GM19467 (cell line): ENCODE data around the gene HGF.

ENCODE experiments used
- ATAC-seq: cut with Tn5 transposase; IDR thresholded peaks from one replicate; pipeline ENCODE4 v1.9.1; 2021; ENCODE audit warnings: mild to moderate bottlenecking, moderate library complexity; ENCODE audit not compliant: unreplicated experiment

HGF gene

DNA sequence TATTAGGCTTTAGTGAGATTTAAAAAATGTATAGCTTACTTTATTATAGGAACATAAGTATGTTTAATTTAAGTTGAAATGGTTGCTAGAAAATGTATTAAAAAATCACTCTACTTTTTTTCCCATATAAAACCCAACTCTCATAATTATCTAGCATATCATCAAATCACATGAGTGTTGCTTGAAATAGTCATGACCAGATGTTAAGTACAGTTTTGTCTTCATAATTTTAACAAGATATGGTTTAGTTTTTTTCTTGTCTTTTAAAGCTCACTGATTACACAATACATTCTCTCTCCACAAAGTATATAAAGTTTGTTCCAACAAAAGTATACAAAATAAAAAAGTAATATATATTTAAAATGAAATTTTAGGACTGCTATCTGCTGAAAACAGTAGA, 82.8 kb downstream of the HGF start:
- ATAC-seq = no peak

DNA sequence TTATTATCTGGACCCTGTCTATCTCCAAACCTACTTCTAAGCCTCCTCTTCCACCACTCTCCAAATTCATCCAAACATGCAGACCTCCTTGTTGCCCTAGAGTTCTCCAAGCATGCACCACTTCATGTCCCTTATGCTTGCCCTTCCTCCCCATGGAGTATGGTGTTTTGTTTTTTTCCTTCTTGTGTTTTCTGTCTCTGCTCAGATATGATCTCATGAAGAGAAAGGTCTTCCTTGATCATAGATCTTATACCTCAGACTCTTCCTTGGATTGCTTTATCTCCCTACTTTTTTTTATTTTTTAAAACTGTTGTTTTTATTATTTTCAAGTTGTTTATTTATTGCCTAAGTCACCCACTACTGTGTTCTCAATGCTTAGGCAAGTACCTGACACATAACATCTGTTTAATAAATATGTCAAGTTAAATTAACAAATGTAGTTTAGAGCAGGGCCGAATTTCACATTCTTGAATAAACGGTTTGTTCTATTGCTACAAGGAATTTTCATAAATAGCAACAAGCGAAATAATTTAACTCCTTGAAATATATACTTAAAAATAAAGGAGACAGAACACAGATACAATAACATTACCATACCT, 84.5 kb downstream of the HGF start:
- ATAC-seq = no peak

DNA sequence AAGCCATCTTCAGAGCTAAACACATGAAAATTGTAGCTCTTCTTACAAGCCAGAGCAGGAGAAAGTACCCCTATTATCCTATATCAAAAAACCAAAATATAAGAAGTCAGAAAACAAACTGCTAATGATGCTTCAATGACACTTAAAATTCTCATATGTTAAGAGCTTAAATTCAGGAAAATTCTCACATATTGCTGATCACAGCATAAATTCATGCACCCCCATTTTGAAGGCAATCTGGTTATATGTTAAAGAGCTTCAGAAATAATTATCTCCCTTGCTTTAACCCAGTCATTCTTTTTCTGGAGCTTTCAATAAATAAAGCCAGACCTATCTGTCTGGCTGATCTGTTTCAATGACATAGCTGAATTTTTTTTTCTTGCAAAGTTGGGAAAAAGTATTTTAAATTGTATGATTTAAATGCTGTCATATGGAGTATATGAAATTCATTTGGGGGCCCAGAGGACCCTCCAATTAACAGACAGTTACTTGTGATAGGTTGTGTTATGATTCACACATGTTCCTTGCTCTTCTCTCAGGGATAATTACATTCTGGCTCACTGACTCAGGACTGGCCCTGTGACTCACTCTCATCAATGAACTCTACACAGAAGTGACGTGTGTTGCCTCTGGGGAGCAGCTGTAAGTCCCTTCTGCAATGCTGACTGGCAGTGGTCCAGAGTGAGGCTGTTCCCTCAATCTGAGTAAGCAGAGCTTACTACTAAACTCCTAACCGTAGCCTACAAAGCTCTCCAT, 85.2 kb downstream of the HGF start:
- no peak for ATAC-seq

DNA sequence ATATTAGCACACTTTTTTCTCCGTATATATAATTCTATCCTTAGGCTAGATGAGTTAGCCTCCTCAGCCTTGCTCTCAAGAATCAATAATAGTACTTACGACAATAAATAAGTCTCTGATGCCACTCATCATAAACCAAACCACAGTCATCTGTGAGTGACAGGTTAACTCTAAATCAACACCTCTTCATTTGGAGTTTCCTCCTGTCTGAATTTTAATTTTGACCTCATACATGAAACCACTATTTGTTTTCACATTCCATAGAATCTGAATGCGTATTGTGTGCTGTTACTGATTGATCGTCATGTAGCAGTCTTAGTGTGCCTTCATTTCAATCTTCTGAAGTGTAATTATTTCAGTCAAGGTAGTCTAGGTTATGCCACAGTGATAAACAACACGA, 85.8 kb downstream of the HGF start:
- no peak for ATAC-seq

DNA sequence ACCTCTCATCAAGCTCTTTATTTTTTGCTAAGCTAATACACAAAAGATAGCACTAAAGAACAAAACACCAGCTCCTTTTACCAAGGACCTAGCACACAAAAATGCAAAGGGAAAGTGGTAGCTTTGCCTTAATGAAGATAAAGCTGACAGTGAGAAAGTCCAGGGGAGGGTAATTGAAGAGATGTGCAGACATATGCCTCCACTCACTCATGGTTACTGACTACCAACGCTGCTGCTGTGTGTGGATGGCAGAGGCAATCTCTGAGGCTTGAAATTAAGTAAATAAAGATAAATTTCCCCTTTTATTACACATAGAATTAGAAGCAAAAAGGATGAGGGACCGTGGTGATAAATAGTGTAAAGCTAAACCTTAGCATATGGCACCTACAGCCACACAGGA, 87.0 kb downstream of the HGF start:
- no peak for ATAC-seq

DNA sequence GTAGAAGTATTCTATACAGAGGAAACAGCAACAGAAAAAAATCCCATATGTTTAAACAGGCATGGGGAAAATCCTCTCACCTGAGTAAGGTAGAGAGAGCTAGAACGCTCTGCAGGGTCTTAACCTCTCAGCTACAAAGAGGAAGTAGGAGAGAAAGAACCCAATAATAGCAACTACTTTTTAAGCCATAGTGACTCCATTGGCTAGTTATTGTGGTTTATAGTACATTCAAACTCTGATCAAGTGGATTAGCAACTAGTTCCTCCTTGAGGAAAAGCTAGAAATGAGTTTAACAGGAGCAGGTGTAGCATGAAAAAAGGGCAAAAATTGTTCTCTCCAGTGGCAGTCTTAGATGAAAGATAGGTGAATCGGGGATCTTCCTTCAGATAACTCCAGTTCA, 89.7 kb downstream of the HGF start:
- no peak for ATAC-seq

DNA sequence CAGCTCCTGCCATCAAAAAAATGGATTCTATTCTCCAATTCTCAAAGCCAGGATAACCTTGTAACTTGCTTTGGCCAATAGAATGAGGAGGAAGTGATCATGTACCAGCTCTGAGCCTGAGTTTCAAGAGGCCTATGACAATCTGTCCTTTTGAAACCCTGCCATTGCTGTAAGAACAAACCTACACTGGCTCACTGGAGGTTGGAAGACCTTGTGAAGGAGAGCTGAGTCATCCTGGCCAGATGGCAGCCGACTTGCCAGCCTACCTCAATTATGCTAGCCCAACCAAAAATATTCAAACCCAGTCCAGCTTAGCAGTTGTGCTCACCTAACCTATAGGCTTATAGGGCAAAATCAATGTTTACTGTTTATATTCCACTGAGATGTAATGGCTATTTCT, 93.0 kb downstream of the HGF start:
- no peak for ATAC-seq

DNA sequence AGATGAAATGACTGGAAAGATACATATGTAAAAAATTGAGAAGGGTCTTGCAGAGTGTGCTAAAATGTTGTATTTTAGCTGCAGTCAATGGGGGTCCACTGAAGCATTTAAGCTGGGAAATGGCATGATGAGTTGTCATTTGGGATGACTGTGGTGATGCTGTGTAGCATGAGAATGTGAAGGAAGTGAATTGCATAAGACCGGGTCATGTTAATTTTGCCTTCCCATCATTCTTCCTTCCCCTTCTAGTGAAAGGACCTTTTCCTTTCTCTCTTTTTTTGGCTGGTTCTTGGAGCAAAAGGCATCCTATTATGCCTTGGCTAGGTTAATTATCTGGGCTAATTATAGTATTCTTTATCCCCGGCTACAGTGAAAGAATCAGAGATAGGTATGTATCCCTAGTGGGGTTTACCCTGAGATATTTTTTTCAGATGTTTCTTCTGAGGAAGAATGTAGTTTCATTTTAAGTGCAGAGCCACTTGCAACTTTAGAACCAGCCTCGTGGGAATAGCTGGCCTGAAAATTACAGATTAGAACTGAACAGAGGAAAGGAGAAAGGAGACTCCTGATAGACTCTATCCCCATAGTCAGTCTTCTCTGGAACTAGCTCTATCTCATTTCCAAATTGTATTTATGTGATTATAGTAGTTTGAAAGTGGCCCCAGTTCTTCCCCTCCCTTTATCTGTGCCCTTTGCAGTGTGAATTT, 93.6 kb downstream of the HGF start:
- ATAC-seq = no peak

DNA sequence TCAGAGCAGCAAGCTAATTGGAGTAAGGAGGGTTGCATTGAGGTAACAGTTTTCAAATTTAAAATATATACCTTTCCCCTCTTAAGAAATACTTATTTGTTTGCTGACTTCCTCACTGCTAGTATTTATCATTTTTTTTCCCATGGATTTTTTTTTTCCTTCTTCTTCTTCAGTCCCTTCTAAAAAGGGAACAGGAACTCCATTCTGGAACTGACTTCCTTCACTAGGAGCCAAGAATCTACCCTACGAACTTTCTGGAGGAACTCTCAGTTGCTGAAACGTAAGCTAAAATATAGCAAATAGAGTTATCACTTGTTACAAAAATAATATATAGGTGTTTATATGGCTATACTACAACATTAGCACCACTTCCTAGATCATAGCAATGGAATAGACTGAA, 95.4 kb downstream of the HGF start:
- ATAC-seq = no peak

DNA sequence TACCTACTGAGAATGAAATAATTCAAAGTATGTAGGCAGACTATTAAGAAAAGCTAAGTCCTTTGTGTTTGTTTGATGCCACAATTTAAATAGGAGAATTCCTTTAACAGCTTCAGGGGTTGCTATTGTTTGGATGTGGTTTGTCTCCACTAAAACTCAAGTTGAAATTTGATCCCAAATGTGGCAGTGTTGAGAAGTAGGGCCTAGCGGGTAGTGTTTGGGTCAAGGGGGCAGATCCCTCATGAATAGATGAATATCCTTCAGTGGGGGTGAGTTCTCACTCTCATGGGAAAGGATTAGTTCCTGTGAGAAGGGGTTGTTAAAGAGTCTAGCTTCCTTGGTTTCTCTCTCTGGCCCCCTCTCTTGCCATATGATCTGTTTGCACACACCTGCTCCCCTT, 97.0 kb downstream of the HGF start:
- ATAC-seq = no peak

DNA sequence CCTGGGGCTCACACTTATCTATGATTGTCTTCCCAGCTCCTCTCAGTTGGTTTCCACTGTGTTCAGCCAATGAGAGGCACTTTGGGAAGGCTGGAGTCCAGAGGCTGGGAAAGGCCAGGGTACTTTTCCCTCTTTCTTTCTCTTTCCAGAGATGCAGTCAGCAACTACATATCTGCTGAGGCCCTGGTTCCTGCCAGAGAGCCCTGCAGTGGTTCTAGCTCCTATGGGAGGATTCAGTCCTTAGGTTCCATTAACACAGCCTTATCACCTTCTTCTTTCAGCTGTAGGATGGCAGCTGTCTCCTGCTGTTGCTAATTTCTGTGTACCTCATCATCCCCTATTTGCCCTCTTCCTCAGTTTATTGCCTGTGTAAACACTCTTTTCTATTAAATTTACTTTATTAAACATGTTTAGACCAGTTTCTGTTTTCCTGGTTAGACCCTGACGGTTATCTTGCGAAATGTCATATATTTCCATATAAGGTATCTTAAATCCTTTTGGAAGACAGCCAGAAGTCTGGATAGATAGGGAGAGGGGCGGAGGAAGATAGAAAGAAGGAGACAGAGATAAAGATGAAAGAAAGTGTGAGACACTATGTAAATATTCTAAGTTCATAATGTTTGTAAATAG, 100.3 kb downstream of the HGF start:
- ATAC-seq = no peak

DNA sequence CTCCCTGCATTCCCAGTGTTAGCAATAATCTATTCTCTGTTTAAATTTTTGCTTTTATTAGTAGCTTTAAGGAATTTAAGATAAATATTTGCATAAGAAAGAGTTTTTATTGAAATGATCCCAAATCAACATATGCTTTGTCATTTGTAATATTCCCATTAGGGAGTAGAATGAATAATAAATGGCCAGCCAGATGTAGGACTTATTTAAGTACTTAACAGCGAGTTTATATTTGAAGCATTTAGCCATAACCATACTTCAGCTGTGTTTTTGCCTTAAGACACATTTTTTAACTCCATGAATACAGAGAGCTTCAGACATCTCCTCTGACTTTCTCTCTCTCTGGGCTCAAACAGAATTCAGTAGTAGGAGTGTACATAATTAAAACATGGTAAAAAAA, 103.6 kb downstream of the HGF start:
- no peak for ATAC-seq

DNA sequence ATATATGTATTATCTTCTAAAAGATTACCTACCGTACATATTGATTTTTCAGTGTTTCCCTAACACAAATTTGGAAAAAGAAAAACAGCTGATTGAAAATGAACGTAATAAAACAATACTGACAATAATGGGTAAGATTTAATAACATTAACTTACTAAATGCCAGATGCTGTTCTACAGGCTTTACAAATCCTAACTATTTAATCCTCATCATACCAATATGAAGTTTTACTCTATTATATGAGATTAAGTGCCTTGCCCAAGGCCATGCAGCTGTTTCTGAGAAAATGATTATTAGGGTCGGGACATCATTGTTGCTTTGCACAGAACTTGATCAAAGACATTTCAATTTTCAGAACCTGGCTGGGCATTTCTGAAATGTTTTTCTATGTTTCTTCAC, 104.6 kb downstream of the HGF start:
- ATAC-seq = no peak

DNA sequence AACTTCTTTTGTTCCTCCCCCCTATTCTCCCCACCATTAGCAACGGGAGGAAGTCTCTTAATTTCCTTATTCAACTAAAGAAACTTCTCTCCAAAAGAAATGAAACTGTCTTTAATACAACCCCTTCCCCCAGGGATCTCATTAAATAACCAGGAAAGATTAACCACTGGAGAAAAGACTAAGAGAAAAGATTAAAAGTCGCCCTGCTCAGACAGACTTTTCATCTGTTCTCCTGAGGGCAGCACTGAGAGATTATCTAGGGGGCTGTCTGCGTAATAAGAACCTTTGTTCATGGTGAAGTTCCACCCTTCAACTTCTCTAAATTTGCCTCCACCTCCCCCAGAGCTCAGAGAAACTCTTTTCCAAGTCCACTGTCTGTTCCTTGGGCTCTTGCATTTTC, 105.5 kb downstream of the HGF start:
- ATAC-seq = no peak

DNA sequence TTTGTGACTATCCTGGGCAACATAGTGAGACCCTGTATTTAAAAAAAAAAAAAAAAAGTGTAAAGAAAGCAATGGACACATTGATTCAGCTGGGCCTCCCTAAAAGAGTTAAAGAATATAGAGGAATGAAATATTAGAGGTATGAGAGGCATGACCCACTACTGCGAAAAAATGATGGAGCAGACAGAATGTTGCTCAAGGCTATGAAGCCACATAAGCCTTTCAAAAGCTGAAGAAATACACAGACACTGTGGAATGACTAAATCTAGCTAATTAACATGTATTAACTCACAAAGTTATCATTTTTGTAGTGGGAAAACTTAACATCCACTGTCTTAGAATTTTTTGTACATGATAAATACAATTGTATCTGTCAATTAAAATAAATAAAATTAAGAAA, 107.3 kb downstream of the HGF start:
- ATAC-seq = no peak

DNA sequence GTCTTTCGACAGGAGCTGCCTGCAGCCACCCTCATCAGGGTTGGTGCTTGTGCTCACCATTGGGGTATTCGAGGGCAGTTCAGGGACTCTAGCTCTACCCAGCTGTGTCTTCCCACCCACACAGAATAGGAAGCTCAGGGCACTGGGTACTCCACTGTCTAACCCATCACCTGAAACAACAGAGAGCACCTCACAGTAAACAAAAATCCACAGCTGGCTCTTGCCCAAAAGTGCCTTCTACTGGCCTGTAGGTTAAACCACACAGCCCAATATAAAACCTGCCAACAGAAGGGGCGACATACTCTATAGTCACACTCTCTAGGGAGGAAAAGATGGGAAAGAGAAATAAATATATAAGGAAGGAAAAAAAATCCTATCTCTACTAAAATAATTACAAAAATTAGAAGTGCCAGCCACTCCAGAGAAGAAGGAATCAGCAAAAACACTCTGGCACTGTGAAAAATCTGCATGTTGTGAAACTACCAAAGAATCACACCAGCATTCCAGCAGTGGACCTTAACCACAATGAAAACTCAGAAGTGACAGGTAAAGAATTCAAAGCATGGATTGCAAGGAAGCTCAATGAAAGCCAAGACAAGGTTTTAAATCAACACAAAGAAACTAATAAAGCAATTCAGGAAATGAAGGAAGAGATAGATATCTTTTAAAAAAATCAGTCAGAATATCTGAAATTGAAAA, 110.0 kb downstream of the HGF start:
- no peak for ATAC-seq

DNA sequence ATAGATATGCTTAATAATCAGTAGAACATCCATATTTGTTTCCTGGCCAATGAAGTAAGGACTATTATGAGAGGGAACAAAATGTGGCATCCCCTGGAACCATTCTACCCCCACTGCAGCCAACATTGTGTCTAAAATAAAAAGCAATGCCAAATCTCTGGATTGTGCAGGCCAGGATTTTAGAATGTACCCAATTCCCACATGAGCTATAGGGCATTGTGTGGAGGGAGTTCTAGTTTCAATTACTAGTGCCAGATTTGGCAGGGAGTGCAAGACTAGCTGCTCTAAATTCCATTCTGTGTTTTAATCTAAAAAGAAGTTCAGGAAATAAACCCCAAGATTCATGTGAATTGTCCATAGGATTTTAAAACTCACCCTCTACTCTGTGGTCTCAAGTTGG, 112.3 kb downstream of the HGF start:
- no peak for ATAC-seq

DNA sequence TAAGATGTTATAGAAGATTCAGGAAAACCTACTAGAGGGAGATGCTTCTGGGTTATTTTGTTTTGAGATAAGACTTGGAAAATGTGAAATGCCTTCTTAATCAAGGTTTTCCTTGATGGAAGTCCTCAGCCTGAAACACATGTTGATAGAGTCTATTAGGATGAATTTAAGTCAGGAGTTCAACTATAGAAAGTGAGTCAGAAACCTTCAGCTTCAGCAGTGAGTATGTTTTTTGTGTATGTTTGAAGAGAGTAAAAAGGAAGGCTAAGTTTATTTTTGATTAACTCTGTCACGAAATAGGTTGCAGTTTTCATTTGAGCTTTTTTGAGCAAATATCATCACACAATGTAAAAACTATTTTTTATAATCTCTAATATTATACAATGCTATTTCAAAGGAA, 114.6 kb downstream of the HGF start:
- ATAC-seq = no peak

DNA sequence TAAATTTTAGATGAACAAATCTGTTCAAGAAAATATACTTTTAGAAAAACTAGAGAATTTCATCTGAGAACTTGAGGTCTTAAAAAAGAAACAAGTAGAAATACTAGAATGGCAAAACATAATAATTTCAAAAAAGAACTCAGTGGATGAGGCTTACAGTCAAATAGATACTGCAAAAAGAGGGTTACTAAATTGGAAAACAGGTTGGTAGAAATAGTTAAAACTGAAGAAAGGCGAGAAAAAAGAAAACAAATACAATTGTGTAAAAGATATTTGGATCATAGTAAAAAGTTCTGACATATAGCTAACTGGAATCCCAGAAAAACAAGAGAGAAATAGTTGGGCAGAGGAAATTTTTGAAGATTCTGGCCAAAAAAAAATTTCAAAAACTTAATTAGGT, 117.6 kb downstream of the HGF start:
- ATAC-seq = no peak
